Measurements from ENCODE around the gene DVL1.

- no peak for TF ChIP-seq POLR2A (IDR thresholded peaks at IDR 0.05; ENCODE audit: low read depth, low read length)
- TF ChIP-seq POLR2AphosphoS5 (IDR thresholded peaks at IDR 0.05; ENCODE audit: low read depth, low read length) = no peak
These were observed 3.2 kb downstream of the DVL1 start for GRCh38 chr1:1345860-1346500.

All from GM12892 (cell line).